GM21528 (cell line): Measurements from ENCODE around the gene KASH5.

Source experiments
- ATAC-seq: cut with Tn5 transposase; IDR thresholded peaks from one replicate; pipeline ENCODE4 v1.9.1; 2021; ENCODE audit warnings: mild to moderate bottlenecking, moderate library complexity; ENCODE audit not compliant: unreplicated experiment, low FRiP score

KASH5 gene

GRCh38 chr19:49421039-49421877 lies 33.2 kb downstream of the KASH5 start:
- no peak for ATAC-seq

- ATAC-seq, result no peak
Observed at GRCh38 chr19:49421878-49422202, 33.8 kb downstream of the KASH5 start.

GRCh38 chr19:49422407-49423070 lies 34.5 kb downstream of the KASH5 start:
- no peak for ATAC-seq

GRCh38 chr19:49423071-49423984 lies 35.3 kb downstream of the KASH5 start, which contains the start of gene PTH2:
Gene PTH2 (minus strand): TSS chr19:49423441. CDS start chr19:49423339, 102 bp downstream.
- ATAC-seq, result no peak

- no peak for ATAC-seq
Observed at GRCh38 chr19:49423985-49424303, 35.9 kb downstream of the KASH5 start.

- ATAC-seq, result no peak
Observed at GRCh38 chr19:49425178-49425577, 37.1 kb downstream of the KASH5 start, which contains the start of gene GFY. Gene GFY (plus strand): TSS chr19:49425388. CDS start chr19:49426431, 1,043 bp downstream.

- ATAC-seq, result no peak
Observed at GRCh38 chr19:49425922-49426592, 38.0 kb downstream of the KASH5 start.

- no peak for ATAC-seq
Observed at GRCh38 chr19:49427339-49427738, 39.3 kb downstream of the KASH5 start.

- ATAC-seq, result no peak
Observed at GRCh38 chr19:49427855-49428546, 40.0 kb downstream of the KASH5 start.

GRCh38 chr19:49428547-49429451 lies 40.8 kb downstream of the KASH5 start:
- no peak for ATAC-seq

GRCh38 chr19:49430172-49430677 lies 42.2 kb downstream of the KASH5 start:
- no peak for ATAC-seq

- no peak for ATAC-seq
Observed at GRCh38 chr19:49430678-49431329, 42.8 kb downstream of the KASH5 start.

GRCh38 chr19:49431330-49431749 lies 43.3 kb downstream of the KASH5 start:
- ATAC-seq, result no peak

GRCh38 chr19:49432141-49433073 lies 44.4 kb downstream of the KASH5 start:
- ATAC-seq, result no peak

- no peak for ATAC-seq
Observed at GRCh38 chr19:49433240-49433901, 45.3 kb downstream of the KASH5 start.

GRCh38 chr19:49434907-49435583 lies 47.0 kb downstream of the KASH5 start:
- ATAC-seq, result no peak
